Prostate gland (tissue), 2 donors: Measurements from ENCODE around the gene SPATA21.

Experiments
- POLR2A ChIP-seq: fragments of 450-650 bp; IDR thresholded peaks from one replicate; pipeline ENCODE4 v1.6.1; 2016; ENCODE audit warnings: antibody characterized with exemption, mild to moderate bottlenecking
- POLR2AphosphoS5 ChIP-seq: sonication (generic); formaldehyde crosslinking; IDR thresholded peaks from one replicate; pipeline ENCODE4 v1.6.1; 2017; ENCODE audit warnings: antibody characterized with exemption
- TF ChIP-seq, protein P1 (sequence below), 4 experiments: fragments of 200-600 bp in 2 of 4; fragments of 450-650 bp in 2 of 4; sonication (generic) in 2 of 4; IDR thresholded peaks; 1 replicate in 3 of 4; 2 replicates in 1 of 4; pipeline ENCODE4 v1.5.1; 2016 to 2019; ENCODE audit warnings: antibody characterized with exemption in 4 of 4, mild to moderate bottlenecking in 2 of 4, moderate library complexity in 2 of 4

- TF ChIP-seq, protein P1, sequence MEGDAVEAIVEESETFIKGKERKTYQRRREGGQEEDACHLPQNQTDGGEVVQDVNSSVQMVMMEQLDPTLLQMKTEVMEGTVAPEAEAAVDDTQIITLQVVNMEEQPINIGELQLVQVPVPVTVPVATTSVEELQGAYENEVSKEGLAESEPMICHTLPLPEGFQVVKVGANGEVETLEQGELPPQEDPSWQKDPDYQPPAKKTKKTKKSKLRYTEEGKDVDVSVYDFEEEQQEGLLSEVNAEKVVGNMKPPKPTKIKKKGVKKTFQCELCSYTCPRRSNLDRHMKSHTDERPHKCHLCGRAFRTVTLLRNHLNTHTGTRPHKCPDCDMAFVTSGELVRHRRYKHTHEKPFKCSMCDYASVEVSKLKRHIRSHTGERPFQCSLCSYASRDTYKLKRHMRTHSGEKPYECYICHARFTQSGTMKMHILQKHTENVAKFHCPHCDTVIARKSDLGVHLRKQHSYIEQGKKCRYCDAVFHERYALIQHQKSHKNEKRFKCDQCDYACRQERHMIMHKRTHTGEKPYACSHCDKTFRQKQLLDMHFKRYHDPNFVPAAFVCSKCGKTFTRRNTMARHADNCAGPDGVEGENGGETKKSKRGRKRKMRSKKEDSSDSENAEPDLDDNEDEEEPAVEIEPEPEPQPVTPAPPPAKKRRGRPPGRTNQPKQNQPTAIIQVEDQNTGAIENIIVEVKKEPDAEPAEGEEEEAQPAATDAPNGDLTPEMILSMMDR (IDR thresholded peaks at IDR 0.05) = no peak
- TF ChIP-seq POLR2AphosphoS5 (no peak), POLR2A (no peak)
Observed at GRCh38 chr1:16376971-16377370, 60.3 kb downstream of the SPATA21 start.
